BLaER1 (cell line): ENCODE results near the gene CDCA4.
A peak's percentile ranks its signal among the peaks of the same experiment; 100 is the strongest.

Experiments
- H3K27ac ChIP-seq: shearing (Covaris generic); formaldehyde crosslinking; 2 replicates; pipeline ENCODE4 v1.8.1; 2022
- H3K27me3 ChIP-seq: shearing (Covaris generic); formaldehyde crosslinking; 2 replicates; pipeline ENCODE4 v1.8.1; 2022
- H3K36me3 ChIP-seq: shearing (Covaris generic); formaldehyde crosslinking; 2 replicates; pipeline ENCODE4 v1.8.1; 2022
- H3K4me1 ChIP-seq: shearing (Covaris generic); formaldehyde crosslinking; 2 replicates; pipeline ENCODE4 v1.8.1; 2022
- H3K4me2 ChIP-seq: shearing (Covaris generic); formaldehyde crosslinking; 2 replicates; pipeline ENCODE4 v1.8.1; 2022
- H3K4me3 ChIP-seq: shearing (Covaris generic); formaldehyde crosslinking; 2 replicates; pipeline ENCODE4 v1.8.1; 2022
- H3K9ac ChIP-seq: shearing (Covaris generic); formaldehyde crosslinking; 2 replicates; pipeline ENCODE4 v1.8.1; 2022
- H3K9me3 ChIP-seq: shearing (Covaris generic); formaldehyde crosslinking; 2 replicates; pipeline ENCODE4 v1.8.1; 2022
- H4K20me1 ChIP-seq: shearing (Covaris generic); formaldehyde crosslinking; 2 replicates; pipeline ENCODE4 v1.8.1; 2022
- Cebpa-rat ChIP-seq: shearing (Covaris generic); IDR thresholded peaks from 2 replicates; pipeline ENCODE4 v1.8.1; 2022

CDCA4 gene

DNA sequence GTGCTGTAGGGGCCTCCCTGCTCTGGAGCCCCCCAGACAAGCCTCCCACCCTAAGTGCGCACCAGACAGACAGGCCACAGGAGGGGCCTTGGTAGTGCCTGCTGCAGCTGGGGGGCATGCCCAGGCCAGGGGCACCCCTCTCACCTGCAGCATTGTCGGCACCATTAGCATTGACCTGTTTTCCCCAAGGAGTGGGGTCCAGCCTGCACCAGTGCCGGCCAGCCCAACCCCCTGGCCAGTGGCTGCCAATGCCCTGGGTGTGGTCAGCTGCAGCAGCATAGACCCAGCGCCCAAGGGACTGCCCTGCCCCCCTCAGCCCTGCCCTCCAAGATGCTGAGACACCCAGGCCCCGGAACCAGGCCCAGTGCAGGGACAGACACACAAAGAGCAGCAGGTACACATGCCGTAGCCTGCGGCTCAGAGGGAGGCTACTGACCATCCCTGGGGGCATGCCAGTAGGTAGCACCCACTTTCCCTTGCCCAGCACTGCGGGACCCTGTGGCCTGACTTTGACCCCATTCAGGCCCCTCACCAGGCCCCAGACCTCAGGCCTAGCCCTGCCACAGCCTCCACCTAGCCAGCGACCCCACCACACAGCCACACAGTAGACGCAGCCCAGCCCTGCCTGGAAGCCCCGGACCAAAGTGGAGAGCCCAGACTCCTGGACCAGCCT is 43.7 kb downstream of the CDCA4 start:
- Histone ChIP-seq H3K36me3 (no peaks in the 10 kb centered on the region), H3K27me3 (no peaks in the 10 kb centered on the region), H3K4me2 (peak overlapping the region; percentile 100), H4K20me1 (peaks cover 19% of the 10 kb centered on the region), H3K27ac (peak overlapping the region; percentile 70; the same call in 1 of the 2 replicates), H3K4me3 (peak overlapping the region; percentile 70), H3K9me3 (no peaks in the 10 kb centered on the region), H3K9ac (peak overlapping the region; percentile 77), H3K4me1 (peaks cover 74% of the 10 kb centered on the region)
- TF ChIP-seq Cebpa-rat, result no peak

DNA sequence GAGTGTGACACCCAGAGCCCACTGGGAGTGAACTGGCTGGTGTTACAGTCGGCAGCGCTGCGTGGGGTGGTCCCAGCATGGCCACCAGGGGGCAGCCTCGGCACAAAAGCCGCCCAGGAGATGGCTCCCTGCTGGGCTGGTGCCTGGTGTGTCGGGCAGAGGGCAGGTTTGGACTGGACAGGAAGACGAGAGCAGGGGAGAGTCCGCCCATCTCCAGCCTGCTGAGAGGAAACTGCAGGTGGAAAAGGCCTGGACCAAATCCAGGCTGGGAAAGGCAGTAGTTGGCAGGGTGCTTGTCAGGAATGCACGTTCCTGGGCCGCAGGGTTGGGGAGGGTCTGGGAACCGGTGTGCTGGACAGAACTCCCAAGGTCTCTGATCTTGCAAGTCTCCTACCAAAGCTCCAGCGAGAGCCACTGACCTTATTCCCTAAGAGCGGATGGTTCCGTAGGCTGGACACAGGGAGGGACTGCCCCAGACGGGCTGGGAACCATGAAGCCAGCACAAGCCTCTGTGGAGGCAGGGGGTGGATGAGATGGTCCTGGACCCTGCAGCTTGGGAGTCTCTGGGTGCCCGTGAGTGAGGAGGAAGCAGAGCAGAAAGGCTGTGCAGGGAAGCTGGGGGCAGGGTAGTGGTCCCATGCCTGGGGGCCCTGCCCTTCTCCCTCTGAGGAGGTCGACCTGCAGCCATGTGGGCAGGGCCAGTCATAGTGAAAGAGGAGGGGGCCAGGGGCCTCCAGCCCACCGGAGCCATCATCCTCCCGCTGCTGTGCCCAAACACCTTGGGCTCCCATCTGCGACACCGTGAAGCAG is 44.5 kb downstream of the CDCA4 start:
- Histone ChIP-seq H3K36me3 (no peaks in the 10 kb centered on the region), H3K9ac (no peak overlapping the region), H3K27me3 (no peaks in the 10 kb centered on the region), H3K4me2 (peak overlapping the region; percentile 100), H3K4me1 (peaks cover 72% of the 10 kb centered on the region), H4K20me1 (peaks cover 19% of the 10 kb centered on the region), H3K4me3 (no peak overlapping the region), H3K9me3 (no peaks in the 10 kb centered on the region), H3K27ac (0 out of 2 replicates have a peak overlapping the region, but pooled peaks have one; percentile 70)
- no peak for TF ChIP-seq Cebpa-rat

DNA sequence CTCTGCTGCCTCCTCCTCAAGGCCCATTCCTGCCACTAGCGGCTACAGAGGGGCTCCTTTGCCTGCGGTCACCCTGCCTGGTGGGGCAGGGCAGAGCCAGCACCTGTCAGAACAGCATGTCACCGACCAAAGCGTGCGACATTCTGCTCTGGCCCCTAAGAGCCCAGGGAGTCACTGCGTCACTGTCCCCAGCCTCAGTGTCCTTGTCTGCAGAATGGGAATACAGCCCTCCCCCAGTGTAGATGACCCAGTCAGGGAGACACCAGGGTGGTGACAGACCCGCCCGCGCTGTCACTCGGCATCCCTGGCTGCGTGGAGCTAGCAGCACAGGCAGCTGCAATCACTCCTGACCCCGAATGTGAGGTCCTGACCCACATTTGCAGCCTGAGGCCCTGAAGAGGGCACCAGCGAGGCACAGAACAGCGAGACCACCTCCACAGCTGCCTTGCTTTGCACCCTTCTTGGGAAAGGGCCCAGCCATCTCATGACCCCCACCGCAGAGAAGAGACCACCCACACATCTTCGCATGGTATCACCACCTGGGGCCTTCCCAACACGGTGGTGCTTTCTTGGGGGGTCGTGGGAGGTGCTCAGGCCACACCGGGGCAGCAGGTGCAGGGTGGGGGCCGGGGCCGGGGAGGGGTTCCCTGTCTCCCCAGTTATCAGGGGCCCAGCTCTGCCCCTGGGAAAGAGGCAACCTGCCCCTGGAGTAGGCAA is 45.2 kb downstream of the CDCA4 start:
- no peaks in the 10 kb centered on the region for H3K9me3 ChIP-seq
- H3K4me1 ChIP-seq, result peaks cover 72% of the 10 kb centered on the region
- H3K9ac ChIP-seq, result no peak overlapping the region
- H3K4me2 ChIP-seq, result peak overlapping the region; percentile 34
- no peaks in the 10 kb centered on the region for H3K27me3 ChIP-seq
- no peak for TF ChIP-seq Cebpa-rat
- H3K27ac ChIP-seq, result no peak overlapping the region
- H4K20me1 ChIP-seq, result peaks cover 19% of the 10 kb centered on the region
- H3K4me3 ChIP-seq, result no peak overlapping the region
- no peaks in the 10 kb centered on the region for H3K36me3 ChIP-seq

DNA sequence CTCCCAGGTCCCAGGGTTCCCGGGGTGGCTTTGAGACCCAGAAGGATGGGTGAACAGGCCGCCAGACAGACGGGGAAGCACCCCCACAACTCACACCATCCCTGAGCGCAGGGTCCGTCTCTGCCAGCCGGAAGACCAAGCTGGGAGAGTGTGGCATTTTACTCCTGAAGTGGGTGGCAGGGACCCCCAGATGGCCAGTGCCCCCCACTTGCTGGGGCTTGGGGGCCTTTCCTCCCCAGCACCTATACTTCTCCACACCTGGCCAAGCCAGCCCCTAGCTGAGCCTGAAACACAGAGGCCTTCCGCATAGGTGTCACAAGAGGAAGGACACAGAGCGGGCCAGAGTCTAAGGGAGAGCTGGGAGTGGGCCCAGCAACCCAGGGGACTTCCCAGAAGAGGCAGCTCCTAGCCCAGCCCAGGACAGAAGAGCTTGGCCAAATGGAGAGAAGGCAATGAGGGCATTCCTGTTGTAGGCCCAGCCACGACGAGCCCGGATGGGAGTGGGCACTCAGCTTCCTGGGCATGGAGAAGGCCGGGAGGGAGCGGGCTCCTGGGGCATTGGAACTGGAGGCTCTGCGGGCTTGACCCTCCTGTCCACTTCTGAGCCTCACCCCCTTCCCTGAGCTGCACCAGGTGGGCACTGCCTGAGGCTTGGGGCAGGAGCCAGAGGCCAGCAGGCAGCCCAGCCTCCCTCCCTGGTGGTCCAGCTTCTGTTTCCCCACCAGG is 46.1 kb downstream of the CDCA4 start:
- Histone ChIP-seq H4K20me1 (peaks cover 19% of the 10 kb centered on the region), H3K9ac (no peak overlapping the region), H3K4me1 (peaks cover 65% of the 10 kb centered on the region), H3K27me3 (no peaks in the 10 kb centered on the region), H3K36me3 (no peaks in the 10 kb centered on the region), H3K4me3 (no peak overlapping the region), H3K27ac (no peak overlapping the region), H3K9me3 (no peaks in the 10 kb centered on the region), H3K4me2 (no peak overlapping the region)
- no peak for TF ChIP-seq Cebpa-rat

DNA sequence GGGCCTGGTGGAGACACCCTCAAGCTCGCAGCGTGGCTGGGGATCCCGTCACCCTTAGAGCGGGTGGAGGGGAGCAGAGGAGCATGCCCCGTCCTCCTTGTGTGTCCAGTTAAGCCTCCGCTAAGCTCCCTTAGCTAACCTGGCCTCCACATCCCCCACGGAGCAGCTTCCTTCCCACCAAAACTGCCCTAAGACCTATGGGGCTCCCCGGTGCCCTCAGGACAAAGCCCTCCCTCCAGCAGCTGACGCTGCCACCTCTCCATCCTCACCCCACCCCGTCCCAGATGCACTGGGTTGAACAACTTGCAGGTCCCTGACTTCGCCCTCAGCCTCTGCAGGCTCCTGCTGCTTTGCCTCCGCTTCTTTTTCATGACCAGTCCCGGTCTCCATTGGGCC is 46.7 kb downstream of the CDCA4 start:
- peaks cover 63% of the 10 kb centered on the region for H3K4me1 ChIP-seq
- H3K9me3 ChIP-seq, result no peaks in the 10 kb centered on the region
- H3K27me3 ChIP-seq, result no peaks in the 10 kb centered on the region
- no peak overlapping the region for H3K4me3 ChIP-seq
- no peak overlapping the region for H3K27ac ChIP-seq
- H3K36me3 ChIP-seq, result no peaks in the 10 kb centered on the region
- H3K9ac ChIP-seq, result 0 out of 2 replicates have a peak overlapping the region, but pooled peaks have one; percentile 6
- no peak overlapping the region for H3K4me2 ChIP-seq
- H4K20me1 ChIP-seq, result peaks cover 19% of the 10 kb centered on the region
- TF ChIP-seq Cebpa-rat, result no peak

DNA sequence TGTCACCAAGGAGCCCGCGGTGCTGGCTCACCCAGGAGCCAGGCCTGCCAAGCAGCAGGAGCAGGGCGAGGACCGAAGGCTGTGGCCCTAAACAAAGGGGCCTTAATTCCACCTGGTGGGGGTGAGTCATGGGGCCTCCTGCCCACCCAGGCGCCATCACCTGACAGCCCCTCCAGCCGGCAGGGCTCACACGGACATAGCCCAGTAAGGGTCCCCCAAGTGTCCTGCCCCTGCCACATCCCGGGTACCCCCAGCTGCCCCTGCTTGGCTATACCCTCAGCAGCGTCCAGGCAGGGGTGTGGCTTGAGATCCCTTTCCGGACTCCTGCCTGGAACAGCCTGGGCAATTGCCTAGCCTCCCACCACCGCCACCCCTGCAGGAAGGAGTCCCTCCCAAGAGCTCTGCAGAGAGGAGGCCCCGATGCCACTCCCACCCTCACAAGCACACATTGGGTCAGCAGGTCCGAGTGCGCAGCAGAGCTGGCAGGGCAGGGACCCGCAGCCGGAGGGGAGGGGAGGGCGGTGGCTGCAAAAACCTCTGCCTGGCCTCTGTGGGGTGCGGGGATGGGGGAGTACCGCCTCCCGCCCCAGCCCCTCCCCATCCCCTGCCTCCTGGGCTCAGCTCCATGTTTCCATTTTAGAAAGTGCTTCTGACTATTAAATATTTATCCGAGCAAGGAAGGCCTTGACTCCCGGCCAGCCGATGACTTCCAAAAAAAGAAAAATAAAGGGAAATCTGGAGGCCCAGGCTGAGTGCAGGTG is 47.3 kb downstream of the CDCA4 start:
- no peak for TF ChIP-seq Cebpa-rat
- H3K4me1 ChIP-seq, result peaks cover 63% of the 10 kb centered on the region
- H3K9me3 ChIP-seq, result no peaks in the 10 kb centered on the region
- peaks cover 22% of the 10 kb centered on the region for H4K20me1 ChIP-seq
- no peak overlapping the region for H3K27ac ChIP-seq
- no peak overlapping the region for H3K4me3 ChIP-seq
- no peaks in the 10 kb centered on the region for H3K36me3 ChIP-seq
- peak overlapping the region; percentile 7; the same call in 1 of the 2 replicates for H3K4me2 ChIP-seq
- no peak overlapping the region for H3K9ac ChIP-seq
- H3K27me3 ChIP-seq, result no peaks in the 10 kb centered on the region

DNA sequence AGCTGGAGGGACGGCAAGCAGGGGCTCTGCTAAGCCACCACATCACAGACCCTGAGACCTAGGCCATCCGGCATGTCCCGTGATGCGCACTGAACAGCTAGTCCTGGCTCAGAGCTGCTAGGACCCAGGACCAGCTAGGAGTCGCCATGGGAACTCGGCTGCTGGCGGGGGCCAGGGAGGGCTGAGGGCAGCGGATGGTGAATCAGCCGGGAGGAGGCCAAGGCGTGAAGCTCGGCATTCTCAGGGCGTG is 47.8 kb downstream of the CDCA4 start:
- TF ChIP-seq Cebpa-rat, result no peak
- Histone ChIP-seq H3K27ac (no peak overlapping the region), H3K4me1 (peaks cover 67% of the 10 kb centered on the region)

DNA sequence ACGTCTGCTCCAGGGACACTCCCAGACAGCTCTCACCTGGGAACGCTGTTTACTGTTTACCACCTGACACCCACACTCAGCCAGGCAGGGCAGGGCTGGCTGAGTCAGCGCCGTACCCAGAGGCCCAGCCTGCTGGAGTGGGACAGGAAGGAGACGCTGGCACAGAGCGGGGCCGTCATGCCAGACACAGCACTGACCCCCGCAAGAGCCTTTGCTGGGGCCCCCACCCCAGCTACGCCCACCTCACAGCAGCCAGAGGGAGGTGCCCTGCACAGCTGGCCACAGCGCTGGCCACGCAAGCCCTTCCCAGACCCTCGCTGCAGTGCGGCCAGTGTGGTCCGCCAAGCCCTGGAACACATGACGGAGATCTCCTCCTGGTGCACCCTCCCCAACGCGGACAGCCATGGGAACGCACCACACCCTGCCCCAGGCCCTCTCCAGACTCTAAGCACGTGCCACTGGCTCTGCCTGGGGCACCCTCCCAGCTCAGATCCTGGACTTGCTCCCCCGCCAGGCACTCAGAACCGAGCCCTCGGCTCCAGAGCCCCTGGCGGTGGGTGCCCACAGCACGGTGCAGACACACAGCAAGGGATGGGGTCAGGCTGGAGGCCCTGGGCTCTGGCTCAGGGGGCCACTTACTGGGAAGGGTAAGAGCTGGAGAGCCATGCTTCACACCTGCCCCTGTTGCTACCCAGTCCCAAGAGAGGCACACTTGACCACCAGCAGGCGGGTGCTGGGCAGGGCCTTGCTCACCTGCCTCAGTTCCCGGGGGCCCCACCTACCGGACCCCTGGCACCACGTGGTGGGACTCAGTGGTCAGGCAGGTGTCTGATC is 48.4 kb downstream of the CDCA4 start:
- H3K9ac ChIP-seq, result no peak overlapping the region
- H3K4me2 ChIP-seq, result peak overlapping the region; percentile 7; the same call in 1 of the 2 replicates
- no peak overlapping the region for H3K4me3 ChIP-seq
- peaks cover 70% of the 10 kb centered on the region for H3K4me1 ChIP-seq
- no peaks in the 10 kb centered on the region for H3K36me3 ChIP-seq
- peaks cover 24% of the 10 kb centered on the region for H4K20me1 ChIP-seq
- no peak for TF ChIP-seq Cebpa-rat
- H3K27me3 ChIP-seq, result no peaks in the 10 kb centered on the region
- no peaks in the 10 kb centered on the region for H3K9me3 ChIP-seq
- H3K27ac ChIP-seq, result no peak overlapping the region

More for the DNA sequence above, 47.8 kb downstream of the CDCA4 start:
- Histone ChIP-seq H3K27me3 (no peaks in the 10 kb centered on the region), H3K4me2 (peak overlapping the region; percentile 7; the same call in 1 of the 2 replicates), H4K20me1 (peaks cover 24% of the 10 kb centered on the region), H3K4me3 (no peak overlapping the region), H3K36me3 (no peaks in the 10 kb centered on the region), H3K9me3 (no peaks in the 10 kb centered on the region), H3K9ac (no peak overlapping the region)
